GM23338 (cell line): ENCODE data around the gene PLD2. TPM values are rescaled to one million over a fixed set of nuclear protein-coding genes. Genes with fewer than 3 reads are reported as not detected.
"Not testable (repeated sequence)": the region's sequence is repeated elsewhere in the genome, so short reads cannot be mapped to it uniquely, and the experiment has no call there.

Source experiments
- ATAC-seq: fragments of 200-7000 bp; cut with Tn5 transposase; 3 replicates; pipeline ENCODE4 v1.9.1; 2020
- DNase-seq: peaks from one replicate; pipeline ENCODE4 v3.0.0-alpha.2; 2015; ENCODE audit warnings: low spot score
- H2AFZ ChIP-seq: fragments of 200-600 bp; sonication (generic); 2 replicates; pipeline ENCODE4 v1.8.0; 2016; ENCODE audit warnings: antibody characterized with exemption, mild to moderate bottlenecking, moderate library complexity
- H3F3A ChIP-seq: fragments of 200-600 bp; sonication (generic); replicated peaks from 2 replicates; pipeline ENCODE4 v1.8.0; 2017; ENCODE audit warnings: antibody characterized with exemption, mixed run types, low read depth
- H3K27ac ChIP-seq: fragments of 200-600 bp; sonication (generic); 2 replicates; pipeline ENCODE4 v1.6.1; 2016; ENCODE audit warnings: low read depth
- H3K27me3 ChIP-seq: fragments of 200-600 bp; sonication (generic); 2 replicates; pipeline ENCODE4 v1.8.0; 2016; ENCODE audit warnings: mild to moderate bottlenecking, mixed run types, moderate library complexity; ENCODE audit not compliant: insufficient read depth
- H3K36me3 ChIP-seq: fragments of 200-600 bp; sonication (generic); 2 replicates; pipeline ENCODE4 v1.8.0; 2016; ENCODE audit warnings: mild to moderate bottlenecking; ENCODE audit not compliant: insufficient read depth
- H3K4me1 ChIP-seq: fragments of 200-600 bp; sonication (generic); 2 replicates; pipeline ENCODE4 v1.8.0; 2016; ENCODE audit warnings: mild to moderate bottlenecking, moderate library complexity; ENCODE audit not compliant: insufficient read depth
- H3K4me2 ChIP-seq: fragments of 200-600 bp; sonication (generic); 2 replicates; pipeline ENCODE4 v1.7.1; 2017; ENCODE audit warnings: mixed run types
- H3K4me3 ChIP-seq: fragments of 200-600 bp; sonication (generic); 2 replicates; pipeline ENCODE4 v1.6.1; 2016; ENCODE audit warnings: mixed run types
- H3K79me2 ChIP-seq: fragments of 200-600 bp; sonication (generic); replicated peaks from 2 replicates; pipeline ENCODE4 v1.8.0; 2017; ENCODE audit warnings: mild to moderate bottlenecking; ENCODE audit not compliant: insufficient read depth
- H3K9me2 ChIP-seq: fragments of 200-600 bp; sonication (generic); 2 replicates; pipeline ENCODE4 v1.8.0; 2017; ENCODE audit not compliant: insufficient read depth
- H4K20me1 ChIP-seq: fragments of 200-600 bp; sonication (generic); replicated peaks from 2 replicates; pipeline ENCODE4 v1.8.0; 2017; ENCODE audit warnings: mild to moderate bottlenecking; ENCODE audit not compliant: insufficient read depth
- H3K27ac Mint-ChIP-seq: 2 replicates; pipeline ENCODE4 v1.8.0; 2020; ENCODE audit warnings: inconsistent platforms, mild to moderate bottlenecking, moderate library complexity, mixed read lengths
- H3K27me3 Mint-ChIP-seq: 3 replicates; pipeline ENCODE4 v1.8.0; 2022; ENCODE audit warnings: low read depth, mild to moderate bottlenecking, moderate library complexity, mixed read lengths, inconsistent platforms; ENCODE audit not compliant: insufficient read depth, poor library complexity
- H3K36me3 Mint-ChIP-seq: 3 replicates; pipeline ENCODE4 v1.8.0; 2021; ENCODE audit warnings: low read depth, mild to moderate bottlenecking, inconsistent platforms, moderate library complexity, mixed read lengths
- H3K4me1 Mint-ChIP-seq: 3 replicates; pipeline ENCODE4 v1.8.0; 2020; ENCODE audit warnings: mild to moderate bottlenecking, inconsistent platforms, mixed read lengths
- H3K4me3 Mint-ChIP-seq: 3 replicates; pipeline ENCODE4 v1.8.0; 2021; ENCODE audit warnings: moderate library complexity, mild to moderate bottlenecking, inconsistent platforms, mixed read lengths
- H3K9me3 Mint-ChIP-seq: 3 replicates; pipeline ENCODE4 v1.8.0; 2020; ENCODE audit warnings: moderate library complexity, mild to moderate bottlenecking, inconsistent platforms, mixed read lengths
- CREB1 ChIP-seq: fragments of 250-450 bp; sonication (Bioruptor Pico); IDR thresholded peaks from 2 replicates; pipeline ENCODE4 v1.5.0; 2020; ENCODE audit warnings: low read depth, mild to moderate bottlenecking, moderate library complexity
- CTCF ChIP-seq, 2 experiments: fragments of 200-600 bp in 1 of 2; sonication (generic) in 1 of 2; conservative IDR thresholded peaks; 2 replicates each; pipeline versions ENCODE4 v1.5.1 to v1.6.1; 2016 to 2017; ENCODE audit warnings: antibody characterized with exemption in 2 of 2, low read depth in 2 of 2, mild to moderate bottlenecking in 2 of 2, moderate library complexity in 1 of 2
- ETS1 ChIP-seq: IDR thresholded peaks from 2 replicates; pipeline ENCODE4 v1.6.1; 2016; ENCODE audit warnings: antibody characterized with exemption
- EZH2phosphoT487 ChIP-seq: fragments of 200-600 bp; sonication (generic); IDR thresholded peaks from one replicate; pipeline ENCODE4 v1.8.1; 2018; ENCODE audit warnings: antibody characterized with exemption; ENCODE audit not compliant: unreplicated experiment
- JUNB ChIP-seq: IDR thresholded peaks from one replicate; pipeline ENCODE4 v1.6.1; 2016; ENCODE audit warnings: antibody characterized with exemption; ENCODE audit not compliant: unreplicated experiment
- REST ChIP-seq: IDR thresholded peaks from one replicate; pipeline ENCODE4 v1.6.1; 2018; ENCODE audit warnings: antibody characterized with exemption; ENCODE audit not compliant: unreplicated experiment
- STAT1 ChIP-seq: IDR thresholded peaks from one replicate; pipeline ENCODE4 v1.6.1; 2016; ENCODE audit warnings: antibody characterized with exemption; ENCODE audit not compliant: unreplicated experiment
- polyA plus RNA-seq: library from polyadenylated mRNA; unstranded; fragments of >200 nt; fragmentation: Nextera tagmentation; extraction: Ambion mirVana; gene quantifications from 2 replicates; pipeline ENCODE4 v1.2.1, GENCODE V29; 2016
- total RNA-seq: library from RNA; depleted of rRNA; stranded (reverse); fragments of >200 nt; shearing (Covaris generic); gene quantifications from 2 replicates; pipeline ENCODE4 v1.2.3, GENCODE V29; 2014

The PLD2 gene
- total and polyA plus RNA-seq, 2 experiments from 2014 or later = 20.2 to 55.9 TPM

- not testable (repeated sequence) for H3K36me3 ChIP-seq, H4K20me1 ChIP-seq, H3K9me3 Mint-ChIP-seq, H3K27me3 Mint-ChIP-seq, H3K4me1 ChIP-seq, ATAC-seq, H3K36me3 Mint-ChIP-seq, H2AFZ ChIP-seq, H3K9me2 ChIP-seq, DNase-seq, H3K4me1 Mint-ChIP-seq, H3K27me3 ChIP-seq, H3K27ac Mint-ChIP-seq, H3K4me3 Mint-ChIP-seq, H3K27ac ChIP-seq, H3K4me2 ChIP-seq, H3F3A ChIP-seq, H3K4me3 ChIP-seq
- H3K79me2 ChIP-seq = 0 out of 2 replicates have a peak, but pooled peaks cover 13% of the 10 kb centered on the region
Observed at GRCh38 chr17:4867535-4867934, 60.6 kb downstream of the PLD2 start.

- not testable (repeated sequence) for H2AFZ ChIP-seq, ATAC-seq, H3K4me2 ChIP-seq, H3K79me2 ChIP-seq, H3K4me1 Mint-ChIP-seq, H3K4me1 ChIP-seq, DNase-seq, H3K4me3 ChIP-seq, H4K20me1 ChIP-seq, H3K4me3 Mint-ChIP-seq, H3K27ac Mint-ChIP-seq, H3K27me3 ChIP-seq, H3K9me2 ChIP-seq, H3K27ac ChIP-seq, H3K27me3 Mint-ChIP-seq, H3K9me3 Mint-ChIP-seq, H3K36me3 Mint-ChIP-seq, H3F3A ChIP-seq, H3K36me3 ChIP-seq
Observed at GRCh38 chr17:4869058-4869998, 62.4 kb downstream of the PLD2 start.

GRCh38 chr17:4870855-4871254 is 63.9 kb downstream of the PLD2 start:
- Histone ChIP-seq H3K27ac (no peak overlapping the region), H3F3A (0 out of 2 replicates have a peak, but pooled peaks cover 6% of the 10 kb centered on the region), H3K36me3 (no peaks in the 10 kb centered on the region), H3K4me1 (peaks cover 3% of the 10 kb centered on the region; the same call in 1 of the 2 replicates), H3K4me2 (no peak overlapping the region), H3K9me2 (no peaks in the 10 kb centered on the region), H2AFZ (no peak overlapping the region), H4K20me1 (no peaks in the 10 kb centered on the region; the same call in 1 of the 2 replicates), H3K79me2 (0 out of 2 replicates have a peak, but pooled peaks cover 4% of the 10 kb centered on the region), H3K4me3 (no peak overlapping the region), H3K27me3 (no peaks in the 10 kb centered on the region)
- Mint-ChIP-seq H3K36me3 (peaks cover 2% of the 10 kb centered on the region; the same call in 2 of the 3 replicates), H3K4me1 (peaks cover 6% of the 10 kb centered on the region), H3K27me3 (peaks cover 4% of the 10 kb centered on the region), H3K4me3 (no peak overlapping the region), H3K9me3 (no peaks in the 10 kb centered on the region), H3K27ac (no peak overlapping the region)
- ATAC-seq = no peak
- DNase-seq = no peak
- no peak for TF ChIP-seq CREB1 (CRISPR knock-in tag)
- TF ChIP-seq JUNB = no peak
- TF ChIP-seq CTCF (conservative IDR thresholded peaks at IDR 0.05; ENCODE audit: low read depth in 2 of 2) = no peak
- no peak for TF ChIP-seq ETS1
- no peak for TF ChIP-seq REST
- TF ChIP-seq EZH2phosphoT487 = no peak
- no peak for TF ChIP-seq STAT1
